ENCODE measurements around the gene ITFG2. TPM values are rescaled to one million over a fixed set of nuclear protein-coding genes. Genes with fewer than 3 reads are reported as not detected.

The ITFG2 gene
- total RNA-seq, 4 donors from 2014 or later: 40.6 to 87.9 (median 64.7) TPM

- Histone ChIP-seq H3K27me3 (no peaks in the 10 kb centered on the region), H3K36me3 (no peaks in the 10 kb centered on the region), H3K4me3 (replicated peaks in 1 of 3) (no peak overlapping the region), H3K4me1 (peaks cover 4 to 15% of the 10 kb centered on the region in 2 donors), H3K9me3 (no peaks in the 10 kb centered on the region), H3K27ac (no peak overlapping the region)
- no peak for DNase-seq
- TF ChIP-seq CTCF (IDR thresholded peaks at IDR 0.05) (no peak), POLR2A (IDR thresholded peaks at IDR 0.05) (no peak)
- 90 to 91% methylated on average over 18 to 25 of the region's 25 CpGs for WGBS, 2 donors
- intact Hi-C loops (cut with DNase I): no loop called here
These were observed 42.4 kb downstream of the ITFG2 start for GRCh38 chr12:2854669-2855453.

GRCh38 chr12:2855546-2855945, 43.1 kb downstream of the ITFG2 start:
- H3K9me3 ChIP-seq: no peaks in the 10 kb centered on the region
- H3K4me1 ChIP-seq: peaks cover 0 to 11% of the 10 kb centered on the region in 2 donors
- intact Hi-C loops (cut with DNase I): no loop called here
- H3K4me3 ChIP-seq (replicated peaks in 1 of 3): no peak overlapping the region
- no peak overlapping the region for H3K27ac ChIP-seq
- TF ChIP-seq CTCF (IDR thresholded peaks at IDR 0.05) (no peak), POLR2A (IDR thresholded peaks at IDR 0.05) (no peak)
- WGBS, 2 donors: 88 to 94% methylated on average over 7 of the region's 7 CpGs
- no peaks in the 10 kb centered on the region for H3K27me3 ChIP-seq
- DNase-seq: no peak
- no peaks in the 10 kb centered on the region for H3K36me3 ChIP-seq

- TF ChIP-seq CTCF (IDR thresholded peaks at IDR 0.05) (no peak), POLR2A (IDR thresholded peaks at IDR 0.05) (no peak)
- no peak for DNase-seq
- peaks cover 0 to 11% of the 10 kb centered on the region in 2 donors for H3K4me1 ChIP-seq
- no peak overlapping the region for H3K4me3 ChIP-seq (replicated peaks in 1 of 3)
- H3K36me3 ChIP-seq: no peaks in the 10 kb centered on the region
- intact Hi-C loops (cut with DNase I): no loop called here
- WGBS, 2 donors: 96 to 97% methylated on average over 3 of the region's 3 CpGs
- H3K9me3 ChIP-seq: no peaks in the 10 kb centered on the region
- no peak overlapping the region for H3K27ac ChIP-seq
- no peaks in the 10 kb centered on the region for H3K27me3 ChIP-seq
These were observed 43.6 kb downstream of the ITFG2 start for GRCh38 chr12:2856051-2856450.

DNA sequence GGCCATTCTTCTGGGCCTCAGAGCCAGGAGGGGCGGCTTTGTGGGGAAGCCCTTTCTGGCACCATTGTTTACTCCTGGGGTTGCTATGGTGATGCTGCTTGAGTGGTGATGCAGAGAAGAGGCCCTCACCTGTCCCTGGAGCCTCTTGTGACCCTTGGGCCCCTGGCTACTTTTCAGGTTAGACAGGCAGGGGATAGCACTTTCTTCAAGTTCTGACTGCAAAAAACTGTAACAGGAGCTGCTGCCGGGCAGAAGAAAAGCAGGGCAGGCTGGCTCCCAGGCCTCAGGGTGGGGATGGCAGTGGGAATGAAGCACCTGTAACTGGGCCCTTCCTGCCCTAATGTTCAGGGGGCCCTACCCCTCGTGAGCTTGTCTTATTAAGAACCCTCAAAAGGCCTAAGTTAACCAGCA, 44.6 kb downstream of the ITFG2 start, which contains the start of gene TEX52:
Gene TEX52, minus strand, starts transcription at position 19 of the 411 bp plus-strand sequence. Its CDS starts 13 bp downstream, at position 6.
- no peak for TF ChIP-seq POLR2A (IDR thresholded peaks at IDR 0.05)
- TF ChIP-seq CTCF (IDR thresholded peaks at IDR 0.05): no peak
- Histone ChIP-seq H3K9me3 (no peaks in the 10 kb centered on the region), H3K36me3 (no peaks in the 10 kb centered on the region), H3K27ac (peak within 1 kb of the TSS in 1 of 3 donors; percentile 24), H3K4me1 (peaks cover 0 to 11% of the 10 kb centered on the region in 2 donors), H3K4me3 (replicated peaks in 1 of 3) (no peak within 1 kb of the TSS), H3K27me3 (no peaks in the 10 kb centered on the region)
- DNase-seq: peak; percentile 28 to 58
- 52 to 60% methylated on average over 2 to 3 of the region's 3 CpGs for WGBS, 2 donors
- intact Hi-C loops (cut with DNase I): no loop called here

DNA sequence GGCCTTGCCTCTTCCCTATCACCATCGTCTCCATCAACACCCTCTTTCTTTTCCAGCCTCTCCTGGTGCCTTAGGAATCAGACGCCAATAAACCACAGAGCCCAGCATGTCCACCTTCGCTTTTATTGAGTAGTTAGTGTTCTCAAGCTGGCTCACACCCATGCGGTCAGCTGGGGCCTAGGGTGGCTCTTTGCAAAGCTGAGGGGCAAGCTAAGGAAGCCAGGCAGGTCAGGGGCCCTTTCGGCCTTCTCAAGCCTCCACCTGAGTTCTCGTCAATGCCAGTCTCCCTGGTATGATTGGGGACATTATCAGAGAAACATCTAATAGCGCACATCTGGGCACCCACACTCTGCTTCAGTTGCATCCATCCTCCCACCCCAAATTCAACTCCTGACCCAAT, 45.1 kb downstream of the ITFG2 start:
- intact Hi-C loops (cut with DNase I): no loop called here
- Histone ChIP-seq H3K9me3 (no peaks in the 10 kb centered on the region), H3K27ac (no peak overlapping the region), H3K27me3 (no peaks in the 10 kb centered on the region), H3K36me3 (no peaks in the 10 kb centered on the region), H3K4me1 (peaks cover 0 to 11% of the 10 kb centered on the region in 2 donors), H3K4me3 (replicated peaks in 1 of 3) (no peak overlapping the region)
- 91 to 93% methylated on average over 7 of the region's 7 CpGs for WGBS, 2 donors
- TF ChIP-seq POLR2A (IDR thresholded peaks at IDR 0.05) (no peak), CTCF (IDR thresholded peaks at IDR 0.05) (no peak)
- DNase-seq: no peak

Data from thyroid gland (tissue), 4 donors.